Measurements from ENCODE around the gene PSEN1. TPM values are rescaled to one million over a fixed set of nuclear protein-coding genes. Genes with fewer than 3 reads are reported as not detected.

Gene PSEN1
- total and polyA plus RNA-seq, 2 donors (not counting 3 experiments of a cell fraction or from before 2014, with no cell fraction given) = 16.5 to 36.8 TPM

GRCh38 chr14:73253323-73253610 lies 117.0 kb downstream of the PSEN1 start:
- CTCF ChIA-PET = no interaction called here
- H3K9me3 ChIP-seq (replicated peaks; ENCODE audit: control insufficient read depth, insufficient read depth, low read length) = no peaks in the 10 kb centered on the region
- dilution Hi-C loops (cut with MboI; ENCODE audit: extremely low pct_ligation_motif_present, low sequenced_read_pairs) = no loop called here

More at GRCh38 chr14:73253323-73253610, 117.0 kb downstream of the PSEN1 start:
- H3K4me2 ChIP-seq (ENCODE audit: insufficient read depth, low read length) = no peak overlapping the region
- no TSS peak for BruUV-seq (replicated peaks)
- no peak overlapping the region for H3K4me3 ChIP-seq (replicated peaks in 1 of 3; ENCODE audit: insufficient read depth in 1 of 3, low read depth in 1 of 3, low read length in 3 of 3)
- H3K27ac ChIP-seq (ENCODE audit: insufficient read depth, low read depth, low read length) = no peak overlapping the region
- intact Hi-C loops (cut with micrococcal nuclease) = no loop called here
- no peaks in the 10 kb centered on the region for H4K20me1 ChIP-seq (replicated peaks; ENCODE audit: control insufficient read depth, extremely low read depth, insufficient read depth, low read length)
- H3K36me3 ChIP-seq (ENCODE audit: control insufficient read depth in 2 of 2, extremely low read depth in 1 of 2, insufficient read depth in 2 of 2, low read length in 2 of 2) = no peaks in the 10 kb centered on the region
- TF ChIP-seq MAX (IDR thresholded peaks at IDR 0.05; ENCODE audit: insufficient read depth, insufficient read length) = no peak
- no peak for TF ChIP-seq GATA2 (IDR thresholded peaks at IDR 0.05; ENCODE audit: insufficient read depth, insufficient read length, low read depth, low read length)
- TF ChIP-seq, protein P1, sequence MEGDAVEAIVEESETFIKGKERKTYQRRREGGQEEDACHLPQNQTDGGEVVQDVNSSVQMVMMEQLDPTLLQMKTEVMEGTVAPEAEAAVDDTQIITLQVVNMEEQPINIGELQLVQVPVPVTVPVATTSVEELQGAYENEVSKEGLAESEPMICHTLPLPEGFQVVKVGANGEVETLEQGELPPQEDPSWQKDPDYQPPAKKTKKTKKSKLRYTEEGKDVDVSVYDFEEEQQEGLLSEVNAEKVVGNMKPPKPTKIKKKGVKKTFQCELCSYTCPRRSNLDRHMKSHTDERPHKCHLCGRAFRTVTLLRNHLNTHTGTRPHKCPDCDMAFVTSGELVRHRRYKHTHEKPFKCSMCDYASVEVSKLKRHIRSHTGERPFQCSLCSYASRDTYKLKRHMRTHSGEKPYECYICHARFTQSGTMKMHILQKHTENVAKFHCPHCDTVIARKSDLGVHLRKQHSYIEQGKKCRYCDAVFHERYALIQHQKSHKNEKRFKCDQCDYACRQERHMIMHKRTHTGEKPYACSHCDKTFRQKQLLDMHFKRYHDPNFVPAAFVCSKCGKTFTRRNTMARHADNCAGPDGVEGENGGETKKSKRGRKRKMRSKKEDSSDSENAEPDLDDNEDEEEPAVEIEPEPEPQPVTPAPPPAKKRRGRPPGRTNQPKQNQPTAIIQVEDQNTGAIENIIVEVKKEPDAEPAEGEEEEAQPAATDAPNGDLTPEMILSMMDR (IDR thresholded peaks at IDR 0.05; ENCODE audit: extremely low read depth in 1 of 2, insufficient read depth in 1 of 2, low read depth in 1 of 2, low read length in 2 of 2) = no peak
- no peak for TF ChIP-seq EZH2 (IDR thresholded peaks at IDR 0.05; ENCODE audit: borderline replicate concordance, low read depth, low read length, severe bottlenecking)
- no peak for TF ChIP-seq POLR2AphosphoS5 (IDR thresholded peaks at IDR 0.05; ENCODE audit: insufficient read depth, low read depth, low read length)
- no peak for TF ChIP-seq JUN (IDR thresholded peaks at IDR 0.05; ENCODE audit: borderline replicate concordance, insufficient read depth, insufficient read length, low read depth)
- TF ChIP-seq FOS (IDR thresholded peaks at IDR 0.05; ENCODE audit: borderline replicate concordance, insufficient read depth, low read length) = no peak
- TF ChIP-seq MYC (IDR thresholded peaks at IDR 0.05; ENCODE audit: low read depth, low read length) = no peak
- TF ChIP-seq POLR2A (IDR thresholded peaks at IDR 0.05; ENCODE audit: low read depth, low read length) = no peak
- H3K9me1 ChIP-seq (replicated peaks; ENCODE audit: control insufficient read depth, extremely low read depth, insufficient read depth, low read length) = no peaks in the 10 kb centered on the region
- no peaks in the 10 kb centered on the region for H3K79me2 ChIP-seq (ENCODE audit: control insufficient read depth, insufficient read depth, low read length)
- DNase-seq (ENCODE audit: low read depth, low spot score) (no peak), FAIRE-seq (no peak)
- no peak overlapping the region for H2AFZ ChIP-seq (ENCODE audit: low read depth, low read length)
- H3K27me3 ChIP-seq (ENCODE audit: control insufficient read depth in 2 of 2, insufficient read depth in 2 of 2, low read length in 2 of 2) = no peaks in the 10 kb centered on the region
- POLR2A ChIA-PET = no interaction called here
- no peak overlapping the region for H3K9ac ChIP-seq (replicated peaks; ENCODE audit: extremely low read depth, insufficient read depth, low read length)
- no peaks in the 10 kb centered on the region for H3K4me1 ChIP-seq (ENCODE audit: control insufficient read depth, extremely low read depth, insufficient read depth, low read length)

Measured in endothelial cell of umbilical vein (primary cell).